ENCODE results near the gene TMEM8B.
"Not testable (repeated sequence)": the region's sequence is repeated elsewhere in the genome, so short reads cannot be mapped to it uniquely, and the experiment has no call there.

The TMEM8B gene

GRCh38 chr9:35909274-35909673 is 80.2 kb downstream of the TMEM8B start, which contains the start of gene SPAAR:
Gene SPAAR, plus strand, starts transcription at chr9:35909490. Its CDS starts 974 bp downstream, at chr9:35910464.
- no peak for DNase-seq

GRCh38 chr9:35909687-35910612 is 80.9 kb downstream of the TMEM8B start:
- no peak for DNase-seq

GRCh38 chr9:35910613-35911359 is 81.8 kb downstream of the TMEM8B start:
- peak; percentile 72 for DNase-seq

GRCh38 chr9:35911690-35912089 is 82.7 kb downstream of the TMEM8B start:
- no peak for DNase-seq

- no peak for DNase-seq
Measured at GRCh38 chr9:35912791-35913400, 83.9 kb downstream of the TMEM8B start.

GRCh38 chr9:35913429-35913828 is 84.4 kb downstream of the TMEM8B start:
- not testable (repeated sequence) for DNase-seq

GRCh38 chr9:35914301-35914807 is 85.3 kb downstream of the TMEM8B start:
- DNase-seq, result no peak

Measured in activated CD4-positive, alpha-beta T cell treated with anti-CD3 and anti-CD28 coated beads, Interleukin-2, Interleukin-6, amounts not matched to agents 100 ng/mL and 50 ng/mL, durations not matched to agents 16 hours and 8 hours (primary cell).